Measurements from ENCODE around the gene KTI12. TPM values are rescaled to one million over a fixed set of nuclear protein-coding genes. Genes with fewer than 3 reads are reported as not detected.

The KTI12 gene
- total and polyA plus RNA-seq, 9 donors, result 7.1 to 14.1 (median 11.4) TPM

GRCh38 chr1:52003877-52004276 lies 29.7 kb downstream of the KTI12 start:
- no peaks in the 10 kb centered on the region for H3K27me3 ChIP-seq
- H3K27ac ChIP-seq, result no peak overlapping the region
- no peak for DNase-seq
- no peaks in the 10 kb centered on the region for H3K9me3 ChIP-seq
- peaks cover 14% of the 10 kb centered on the region for H3K4me1 ChIP-seq (ENCODE audit: insufficient read depth)
- no peaks in the 10 kb centered on the region for H3K36me3 ChIP-seq
- intact Hi-C loops (cut with DNase I), result loop anchor here in 1 of 4 donors (5.0 kb wide), 1 partner anchor 107 kb away; no protein-coding TSS in a partner anchor
- TF ChIP-seq POLR2A (IDR thresholded peaks at IDR 0.05) (no peak), EP300 (IDR thresholded peaks at IDR 0.05) (no peak), CTCF (IDR thresholded peaks at IDR 0.05) (no peak)
- no peak overlapping the region for H3K4me3 ChIP-seq
- WGBS, 3 donors, result 54 to 62% (median 59%) methylated on average over 4 of the region's 4 CpGs

GRCh38 chr1:52002038-52002917 lies 31.3 kb downstream of the KTI12 start:
- Histone ChIP-seq H3K4me1 (ENCODE audit: insufficient read depth) (peaks cover 9% of the 10 kb centered on the region), H3K27me3 (no peaks in the 10 kb centered on the region), H3K36me3 (no peaks in the 10 kb centered on the region), H3K4me3 (no peak overlapping the region), H3K9me3 (no peaks in the 10 kb centered on the region), H3K27ac (no peak overlapping the region)
- 49 to 51% (median 50%) methylated on average over 9 of the region's 9 CpGs for WGBS, 3 donors
- intact Hi-C loops (cut with DNase I), result loop anchor here in 1 of 4 donors (5.0 kb wide), 1 partner anchor 105 kb away; no protein-coding TSS in a partner anchor
- peak in 2 of 5 donors; percentile 20 to 55 for DNase-seq
- TF ChIP-seq EP300 (IDR thresholded peaks at IDR 0.05), result no peak
- peak; percentile 76 to 88 (median 78) for TF ChIP-seq CTCF (IDR thresholded peaks at IDR 0.05)

GRCh38 chr1:51998701-51999100 lies 34.9 kb downstream of the KTI12 start:
- intact Hi-C loops (cut with DNase I), result loop anchor here in 1 of 4 donors (10.0 kb wide), 1 partner anchor 94 kb away; no protein-coding TSS in a partner anchor
- 90 to 94% (median 92%) methylated on average over 1 of the region's 1 CpG for WGBS, 3 donors
- H3K4me1 ChIP-seq (ENCODE audit: insufficient read depth), result no peaks in the 10 kb centered on the region

GRCh38 chr1:51997974-51998382 lies 35.6 kb downstream of the KTI12 start:
- 47 to 50% (median 50%) methylated on average over 5 of the region's 5 CpGs for WGBS, 3 donors
- no peaks in the 10 kb centered on the region for H3K9me3 ChIP-seq
- no peaks in the 10 kb centered on the region for H3K4me1 ChIP-seq (ENCODE audit: insufficient read depth)
- H3K4me3 ChIP-seq, result no peak overlapping the region
- intact Hi-C loops (cut with DNase I), result loop anchor here in 1 of 4 donors (10.0 kb wide), 1 partner anchor 93 kb away; no protein-coding TSS in a partner anchor
- H3K27me3 ChIP-seq, result no peaks in the 10 kb centered on the region
- H3K36me3 ChIP-seq, result no peaks in the 10 kb centered on the region
- H3K27ac ChIP-seq, result no peak overlapping the region
- no peak for DNase-seq
- TF ChIP-seq POLR2A (IDR thresholded peaks at IDR 0.05) (no peak), EP300 (IDR thresholded peaks at IDR 0.05) (no peak), CTCF (IDR thresholded peaks at IDR 0.05) (no peak)

More at GRCh38 chr1:51998701-51999100, 34.9 kb downstream of the KTI12 start:
- no peak overlapping the region for H3K4me3 ChIP-seq
- H3K36me3 ChIP-seq, result no peaks in the 10 kb centered on the region
- DNase-seq, result no peak
- TF ChIP-seq POLR2A (IDR thresholded peaks at IDR 0.05), result no peak
- TF ChIP-seq CTCF (IDR thresholded peaks at IDR 0.05), result no peak
- TF ChIP-seq EP300 (IDR thresholded peaks at IDR 0.05), result no peak
- no peak overlapping the region for H3K27ac ChIP-seq
- no peaks in the 10 kb centered on the region for H3K27me3 ChIP-seq
- no peaks in the 10 kb centered on the region for H3K9me3 ChIP-seq

Measured in ovary (tissue), 9 donors.